HG03196 (cell line): ENCODE results near the gene RSPH9.
"Not testable (repeated sequence)": the region's sequence is repeated elsewhere in the genome, so short reads cannot be mapped to it uniquely, and the experiment has no call there.

Experiments used
- ATAC-seq: cut with Tn5 transposase; IDR thresholded peaks from one replicate; pipeline ENCODE4 v1.9.1; 2021; ENCODE audit not compliant: unreplicated experiment

Gene RSPH9

DNA sequence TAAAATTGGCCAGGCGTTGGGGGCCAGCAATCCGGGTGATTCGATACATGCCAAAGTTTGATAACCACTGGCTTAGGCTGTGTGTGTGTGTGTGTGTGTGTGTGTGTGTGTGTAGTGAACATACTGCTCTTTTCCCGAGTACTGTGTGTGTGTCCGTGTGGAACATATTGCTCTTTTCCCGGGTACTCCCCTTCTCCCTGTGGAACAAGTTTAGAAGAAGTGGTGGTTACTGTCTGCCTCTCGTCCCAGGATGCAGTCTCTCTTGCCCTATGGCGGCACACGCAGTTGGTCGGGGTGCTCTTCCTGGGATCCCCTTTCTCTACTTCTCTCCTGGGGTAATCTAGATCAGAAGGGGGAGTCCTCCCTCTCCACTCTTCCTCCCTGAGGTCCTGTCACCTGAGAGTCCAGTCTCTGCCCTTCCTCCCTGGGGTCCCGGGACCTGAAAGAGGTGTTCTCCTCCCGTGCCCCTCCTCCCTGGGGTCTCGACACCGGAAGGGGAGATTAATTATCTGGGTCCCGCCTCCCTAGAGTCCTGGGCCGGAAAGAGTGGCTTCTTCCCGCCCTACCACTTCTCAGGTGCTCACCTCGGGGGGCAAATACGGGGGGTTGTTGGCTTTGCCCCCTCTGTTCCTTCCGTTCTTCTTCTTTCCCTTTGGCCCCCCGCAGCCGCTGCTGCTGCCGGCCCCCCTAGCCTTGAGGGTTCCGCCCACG is 16.3 kb upstream of the RSPH9 start:
- ATAC-seq = no peak

DNA sequence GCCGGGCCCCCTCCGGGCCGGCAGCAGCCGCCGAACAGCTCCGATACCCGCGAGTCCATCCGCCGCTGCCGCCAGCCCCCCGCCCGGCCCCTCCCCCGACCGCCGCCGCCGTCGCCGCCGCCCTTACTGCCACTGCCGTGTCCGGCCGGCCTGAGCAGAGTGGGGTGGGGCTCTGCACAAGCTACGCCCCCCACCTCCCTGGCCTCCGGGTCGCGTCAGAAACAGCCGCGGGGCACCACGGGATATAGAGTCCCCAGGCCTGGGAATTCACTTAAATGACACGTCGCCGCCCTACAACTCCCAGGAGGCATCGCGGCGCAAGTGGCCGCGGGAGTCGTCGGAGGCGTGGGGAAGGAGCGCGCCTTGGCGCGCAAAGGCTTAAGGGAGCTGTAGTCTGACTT is 15.7 kb upstream of the RSPH9 start, which contains the start of gene GTPBP2:
Gene GTPBP2, minus strand, starts transcription at position 161 of the 401 bp plus-strand sequence. Its CDS starts 102 bp downstream, at position 59.
- ATAC-seq = peak; percentile 82

DNA sequence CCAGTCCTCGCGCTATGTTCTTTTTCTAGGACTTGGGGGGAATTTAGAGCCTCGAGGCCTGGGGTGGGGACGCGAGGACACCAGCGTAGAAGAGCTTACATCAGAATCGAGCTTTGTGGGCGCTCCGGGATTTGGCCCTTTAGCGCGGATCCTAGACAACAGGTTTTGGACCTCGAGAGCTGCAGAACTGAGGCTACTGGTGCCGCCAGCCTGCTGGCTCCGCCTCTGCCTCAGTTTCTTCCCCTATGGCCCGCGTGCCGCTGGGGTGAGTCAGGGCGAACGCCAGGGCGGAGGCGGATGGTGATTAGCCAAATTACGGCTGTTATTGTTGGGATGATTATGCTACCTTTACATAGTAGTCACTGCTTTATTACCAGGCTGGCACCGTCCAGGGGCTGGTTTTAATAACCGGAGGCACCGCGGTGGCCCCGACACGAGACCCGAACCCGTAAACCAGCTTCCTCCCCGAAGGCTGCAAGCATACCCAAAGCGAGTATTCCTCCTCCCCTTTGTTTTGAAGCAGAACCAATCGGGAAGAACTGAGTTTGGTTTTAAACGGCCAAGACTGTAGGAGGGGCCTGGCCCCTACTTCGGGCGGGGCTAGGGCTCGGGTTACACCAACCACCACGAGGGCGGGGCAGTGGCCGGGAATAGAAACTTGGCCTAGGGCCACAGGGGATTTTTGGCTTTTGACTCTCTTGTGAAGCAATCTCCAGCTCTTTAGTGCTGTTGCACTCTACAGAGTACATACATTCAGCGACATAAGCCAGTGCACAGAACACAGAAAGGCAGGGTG is 15.1 kb upstream of the RSPH9 start:
- peak; percentile 74 for ATAC-seq

DNA sequence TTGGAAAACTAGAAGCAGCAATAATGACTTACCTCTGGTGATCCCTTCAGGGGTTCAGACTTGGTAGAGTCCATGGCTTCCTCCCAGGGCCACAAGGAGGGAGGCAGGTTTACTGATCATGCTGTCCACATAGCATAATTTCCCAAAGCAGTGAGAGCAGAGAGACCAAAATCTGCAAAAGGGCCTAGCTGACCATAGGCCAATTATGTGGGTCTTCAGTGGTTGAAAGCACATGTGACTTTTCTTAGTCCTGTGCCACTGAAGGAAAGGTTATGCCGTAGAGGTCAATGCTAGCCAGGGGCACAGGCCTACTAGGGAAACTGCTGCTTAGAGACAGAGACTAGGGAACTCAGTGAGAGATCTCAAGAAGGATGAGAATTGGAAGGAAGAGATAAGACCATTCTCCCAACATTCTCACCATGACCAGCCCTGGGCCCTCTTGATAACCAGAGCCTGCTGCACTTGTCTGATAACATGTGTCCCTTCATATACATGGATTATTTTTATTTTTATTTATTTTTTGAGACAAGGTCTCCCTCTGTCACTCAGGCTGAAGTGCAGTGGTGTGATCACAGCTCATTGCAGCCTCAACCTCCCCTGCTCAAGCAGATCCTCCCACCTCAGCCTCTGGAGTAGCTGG is 13.7 kb upstream of the RSPH9 start:
- no peak for ATAC-seq

DNA sequence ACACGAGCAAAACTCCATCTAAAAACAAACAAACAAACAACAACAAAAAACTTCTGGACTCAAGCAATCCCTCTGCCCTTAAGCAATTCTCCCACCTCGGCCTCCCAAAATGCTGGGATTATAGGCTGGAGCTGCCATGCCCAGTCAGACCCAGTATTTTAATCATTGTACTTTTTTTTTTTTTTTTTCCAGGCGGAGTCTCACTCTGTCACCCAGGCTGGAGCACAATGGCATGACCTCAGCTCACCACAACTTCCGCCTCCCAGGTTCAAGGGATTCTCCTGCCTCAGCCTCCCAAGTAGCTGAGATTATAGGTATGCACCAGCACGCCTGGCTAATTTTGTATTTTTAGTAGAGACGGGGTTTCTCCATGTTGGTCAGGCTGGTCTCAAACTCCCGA is 11.8 kb upstream of the RSPH9 start:
- not testable (repeated sequence) for ATAC-seq

DNA sequence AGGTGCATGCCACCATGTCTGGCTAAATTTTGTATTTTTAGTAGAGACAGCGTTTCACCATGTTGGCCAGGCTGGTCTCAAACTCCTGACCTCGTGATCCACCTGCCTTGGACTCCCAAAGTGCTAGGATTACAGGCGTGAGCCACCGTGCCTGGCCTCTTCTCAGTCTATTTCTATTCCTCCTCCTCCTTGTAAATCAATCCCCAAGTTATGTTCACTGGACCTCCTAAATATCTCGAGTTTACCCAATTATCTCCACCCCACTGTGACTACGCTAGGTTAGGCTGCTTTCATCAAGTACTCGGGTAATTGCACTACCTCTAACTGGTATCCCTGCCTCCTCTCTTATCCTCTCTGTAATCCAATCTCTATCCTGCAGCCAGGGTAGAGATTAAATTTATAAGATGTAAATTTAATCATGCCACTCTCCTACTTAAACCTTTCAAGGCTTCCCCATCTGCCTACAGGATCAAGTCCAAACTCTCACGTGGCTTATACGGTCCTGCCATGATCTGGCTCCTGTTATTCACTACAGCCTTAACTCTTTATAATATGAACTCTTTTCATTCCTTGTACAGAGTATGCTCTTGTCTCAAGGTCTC is 10.0 kb upstream of the RSPH9 start:
- no peak for ATAC-seq

DNA sequence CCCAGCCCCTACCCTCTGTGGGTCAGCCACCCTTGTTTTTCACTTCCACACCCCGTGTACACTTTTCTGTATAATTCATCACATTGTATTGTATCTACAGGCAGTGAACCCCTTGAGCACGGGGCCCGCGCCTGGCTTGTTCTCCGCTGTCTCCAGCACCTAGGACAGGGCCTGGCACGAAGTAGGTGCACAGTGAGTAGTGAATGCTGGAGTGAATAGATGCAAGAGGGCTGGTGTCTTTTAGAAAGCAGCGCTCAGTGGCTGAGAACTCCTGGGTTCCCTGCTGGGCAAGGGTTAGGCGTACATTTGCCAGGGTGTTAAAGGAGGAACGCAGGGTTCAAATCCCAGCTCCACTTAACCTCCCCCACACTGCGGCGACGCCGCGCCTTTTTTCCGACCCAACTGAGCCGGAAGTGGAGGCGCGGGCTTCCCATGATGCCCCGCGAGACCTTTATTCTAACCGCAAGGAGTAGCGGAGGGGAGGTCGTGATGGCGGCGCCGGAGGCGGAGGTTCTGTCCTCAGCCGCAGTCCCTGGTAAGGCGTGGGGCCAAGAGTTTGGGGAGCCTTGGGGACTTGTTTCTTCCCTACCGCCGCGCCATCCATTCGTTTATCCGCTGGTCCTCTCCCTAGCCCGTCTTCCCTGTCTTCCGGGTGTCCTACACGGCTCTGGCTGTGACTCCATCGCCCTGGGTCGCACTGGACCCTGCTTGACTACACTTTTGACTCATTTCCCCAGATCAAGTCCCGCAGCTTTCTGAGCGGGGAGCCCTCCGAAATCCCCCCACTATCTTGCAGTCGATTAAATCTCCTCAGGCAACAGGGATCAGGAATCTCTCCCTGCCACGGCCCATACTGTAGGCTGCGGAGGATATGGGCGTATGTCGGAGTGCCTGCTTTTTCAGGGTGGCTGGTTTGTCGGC is 9.2 kb upstream of the RSPH9 start, which contains the start of gene MAD2L1BP:
Gene MAD2L1BP, plus strand, starts transcription at position 454 of the 921 bp plus-strand sequence. Its CDS starts 36 bp downstream, at position 490.
- peak; percentile 67 for ATAC-seq

DNA sequence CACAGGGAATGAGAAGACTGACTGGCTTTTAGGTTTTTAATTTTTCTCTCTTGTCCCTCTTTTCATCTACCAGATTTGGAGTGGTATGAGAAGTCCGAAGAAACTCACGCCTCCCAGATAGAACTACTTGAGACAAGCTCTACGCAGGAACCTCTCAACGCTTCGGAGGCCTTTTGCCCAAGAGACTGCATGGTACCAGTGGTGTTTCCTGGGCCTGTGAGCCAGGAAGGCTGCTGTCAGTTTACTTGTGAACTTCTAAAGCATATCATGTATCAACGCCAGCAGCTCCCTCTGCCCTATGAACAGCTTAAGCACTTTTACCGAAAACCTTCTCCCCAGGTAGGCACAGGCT is 8.6 kb upstream of the RSPH9 start:
- no peak for ATAC-seq

DNA sequence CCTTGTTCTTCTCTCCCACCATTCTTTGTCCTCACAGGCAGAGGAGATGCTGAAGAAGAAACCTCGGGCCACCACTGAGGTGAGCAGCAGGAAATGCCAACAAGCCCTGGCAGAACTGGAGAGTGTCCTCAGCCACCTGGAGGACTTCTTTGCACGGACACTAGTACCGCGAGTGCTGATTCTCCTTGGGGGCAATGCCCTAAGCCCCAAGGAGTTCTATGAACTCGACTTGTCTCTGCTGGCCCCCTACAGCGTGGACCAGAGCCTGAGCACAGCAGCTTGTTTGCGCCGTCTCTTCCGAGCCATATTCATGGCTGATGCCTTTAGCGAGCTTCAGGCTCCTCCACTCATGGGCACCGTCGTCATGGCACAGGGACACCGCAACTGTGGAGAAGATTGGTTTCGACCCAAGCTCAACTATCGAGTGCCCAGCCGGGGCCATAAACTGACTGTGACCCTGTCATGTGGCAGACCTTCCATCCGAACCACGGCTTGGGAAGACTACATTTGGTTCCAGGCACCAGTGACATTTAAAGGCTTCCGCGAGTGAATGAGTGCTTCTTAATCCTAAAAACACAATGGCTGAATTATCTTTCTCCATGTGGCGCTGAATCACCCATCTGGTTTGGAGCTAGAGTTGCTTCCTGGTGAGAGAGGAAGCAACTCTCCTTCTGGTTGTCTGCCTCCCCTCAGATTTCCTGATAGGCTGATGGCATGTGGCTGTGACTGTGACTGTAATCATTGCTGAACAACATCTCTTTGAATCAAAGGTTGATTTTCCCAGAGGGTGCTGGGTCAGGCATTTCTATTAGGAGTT is 4.6 kb upstream of the RSPH9 start:
- ATAC-seq = no peak

DNA sequence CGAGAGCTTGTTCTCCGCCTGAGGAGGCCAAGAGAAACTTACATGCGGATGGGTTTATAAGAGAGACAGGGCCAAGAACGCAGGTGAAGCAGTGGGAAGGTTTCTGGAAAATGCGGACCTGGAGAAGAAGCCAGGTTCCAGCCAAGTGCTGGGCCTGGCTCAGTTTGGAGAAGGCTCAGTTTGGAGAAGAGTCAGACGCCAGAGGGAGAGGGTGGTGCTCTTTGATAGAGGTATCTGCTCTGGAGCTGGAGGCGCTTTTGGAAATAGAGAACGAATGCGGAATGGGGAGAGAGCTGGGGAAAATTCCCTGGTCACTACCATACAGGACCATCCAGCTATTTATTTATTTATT is 753 bp downstream of the RSPH9 start:
- ATAC-seq = peak; percentile 17

DNA sequence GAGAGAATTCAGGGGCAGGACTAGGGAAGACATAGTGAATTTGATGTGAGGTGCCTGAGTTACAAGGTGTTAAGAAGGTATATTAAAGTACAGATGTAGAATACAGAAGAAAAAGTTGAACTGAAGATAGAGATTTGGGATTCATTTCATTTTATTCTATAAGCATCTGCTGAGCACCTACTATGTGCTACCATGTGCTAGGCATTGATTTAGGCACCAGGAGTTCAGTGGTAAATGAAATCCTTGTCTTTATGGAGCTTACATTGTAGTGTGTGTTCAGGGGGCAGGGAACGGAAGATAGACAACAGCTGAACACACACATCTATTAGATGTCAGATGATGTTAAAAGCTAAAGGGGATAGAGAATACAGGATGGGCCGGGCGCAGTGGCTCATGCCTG is 2.8 kb downstream of the RSPH9 start:
- ATAC-seq = no peak

DNA sequence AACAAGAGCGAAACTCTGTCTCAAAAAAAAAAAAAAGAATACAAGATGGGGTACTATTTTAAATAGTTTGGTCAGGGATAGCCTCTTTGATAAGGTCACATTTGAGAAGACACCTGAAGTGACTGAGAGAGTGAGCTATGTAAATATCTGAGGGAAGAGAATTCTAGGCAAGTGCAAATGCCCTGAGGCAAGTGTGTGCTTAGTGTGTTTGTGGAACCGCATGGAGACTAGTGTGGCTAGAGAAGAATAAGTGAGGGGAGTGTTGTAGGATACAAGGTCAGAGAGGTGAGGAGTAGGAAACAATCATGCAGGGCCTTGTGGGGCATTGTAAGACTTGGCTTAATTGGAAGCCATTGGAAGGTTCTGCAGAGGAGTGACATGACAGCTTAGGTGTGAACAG is 3.4 kb downstream of the RSPH9 start:
- ATAC-seq = no peak

DNA sequence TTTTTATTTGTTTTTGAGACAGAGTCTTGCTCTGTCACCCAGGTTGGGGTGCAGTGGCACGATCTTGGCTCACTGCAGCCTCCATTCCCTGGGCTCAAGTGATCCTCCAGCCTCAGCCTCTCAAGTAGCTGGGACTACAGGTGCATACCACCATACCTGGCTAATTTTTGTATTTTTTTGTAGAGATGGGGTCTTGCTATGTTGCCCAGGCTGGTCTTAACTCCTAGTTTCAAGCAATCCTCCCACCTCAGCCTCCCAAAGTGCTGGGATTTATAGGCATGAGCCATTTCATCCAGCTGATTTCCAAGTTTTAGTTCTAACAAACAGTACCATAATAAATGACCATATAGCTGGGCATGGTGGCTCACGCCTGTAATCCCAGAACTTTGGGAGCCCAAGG is 8.0 kb downstream of the RSPH9 start:
- ATAC-seq = not testable (repeated sequence)

DNA sequence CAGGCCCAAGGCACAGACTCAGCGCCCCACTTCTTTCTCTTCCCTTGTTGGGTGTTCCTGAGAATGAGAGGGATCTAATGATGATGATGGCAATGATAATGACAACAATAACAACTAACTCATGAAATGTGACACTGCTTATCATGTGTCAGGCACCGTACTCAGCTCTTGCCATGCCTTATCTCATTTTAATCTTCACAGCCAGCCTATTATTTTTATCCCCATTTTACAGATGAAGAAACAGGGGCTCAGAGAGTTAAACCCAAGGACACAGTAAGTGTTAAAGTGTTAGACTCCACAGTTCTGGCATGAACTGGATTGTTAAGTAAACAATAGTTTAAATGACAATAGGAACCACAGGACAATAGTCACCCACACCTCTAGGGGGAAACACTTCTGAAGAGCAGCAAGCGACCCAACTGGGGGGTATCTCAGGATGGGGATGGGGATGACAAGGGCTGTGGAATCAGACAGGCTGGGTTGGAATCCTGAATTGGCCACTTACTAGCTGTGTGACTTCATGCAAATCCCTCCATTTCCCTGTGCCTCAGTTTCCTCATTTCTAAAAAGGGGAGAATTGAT is 12.5 kb downstream of the RSPH9 start:
- ATAC-seq = no peak

DNA sequence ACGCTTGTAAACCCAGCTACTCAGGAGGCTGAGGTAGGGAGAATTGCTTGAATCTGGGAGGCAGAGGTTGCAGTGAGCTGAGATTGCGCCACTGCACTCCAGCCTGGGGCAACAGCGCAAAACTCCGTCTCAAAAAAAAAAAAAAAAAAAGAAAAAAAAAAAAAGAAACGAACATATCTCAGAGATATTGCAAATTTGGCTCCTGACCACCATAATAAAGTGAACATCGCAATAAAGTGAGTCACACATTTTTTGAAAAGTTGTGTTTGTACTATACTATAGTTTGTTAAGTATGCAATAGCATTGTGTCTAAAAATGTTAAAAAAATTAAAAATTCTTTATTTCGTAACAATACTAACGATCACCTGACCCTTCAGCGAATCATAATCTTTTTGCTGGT is 13.3 kb downstream of the RSPH9 start:
- no peak for ATAC-seq

DNA sequence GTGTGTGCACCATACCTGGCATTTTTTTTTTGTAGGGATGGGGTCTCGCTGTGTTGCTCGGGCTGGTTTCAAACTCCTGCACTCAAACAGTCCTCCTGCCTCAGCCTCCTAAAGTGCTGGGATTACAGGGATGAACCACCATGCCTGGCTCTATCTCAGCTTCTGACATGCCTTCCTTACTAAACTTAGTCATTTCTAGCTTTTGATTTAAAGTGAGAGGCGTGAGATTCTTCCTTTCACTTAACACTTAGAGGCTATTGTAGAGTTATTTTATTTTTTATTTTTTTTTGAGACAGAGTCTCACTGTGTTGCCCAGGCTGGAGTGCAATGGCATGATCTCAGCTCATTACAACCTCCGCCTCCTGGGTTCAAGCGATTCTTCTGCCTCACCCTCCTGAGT is 18.1 kb downstream of the RSPH9 start:
- not testable (repeated sequence) for ATAC-seq

DNA sequence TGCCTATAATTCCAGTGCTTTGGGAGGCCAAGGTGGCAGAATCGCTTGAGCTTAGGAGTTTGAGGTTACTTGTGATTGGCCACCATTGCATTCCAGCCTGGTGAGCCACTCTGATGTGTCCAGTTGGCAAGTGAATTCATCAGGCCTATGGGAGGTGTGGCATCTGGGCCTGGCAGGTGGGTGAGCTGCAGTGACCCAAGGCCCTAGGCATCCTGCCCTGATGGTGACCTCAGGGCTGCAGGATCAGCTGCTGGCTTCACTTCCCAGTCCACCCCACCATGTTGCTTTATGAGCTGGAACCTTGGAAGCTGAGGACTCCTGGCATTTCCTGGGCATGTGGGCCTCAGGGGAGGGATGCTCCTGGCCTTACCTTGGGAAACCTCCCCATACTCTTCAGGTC is 20.5 kb downstream of the RSPH9 start:
- ATAC-seq = no peak

DNA sequence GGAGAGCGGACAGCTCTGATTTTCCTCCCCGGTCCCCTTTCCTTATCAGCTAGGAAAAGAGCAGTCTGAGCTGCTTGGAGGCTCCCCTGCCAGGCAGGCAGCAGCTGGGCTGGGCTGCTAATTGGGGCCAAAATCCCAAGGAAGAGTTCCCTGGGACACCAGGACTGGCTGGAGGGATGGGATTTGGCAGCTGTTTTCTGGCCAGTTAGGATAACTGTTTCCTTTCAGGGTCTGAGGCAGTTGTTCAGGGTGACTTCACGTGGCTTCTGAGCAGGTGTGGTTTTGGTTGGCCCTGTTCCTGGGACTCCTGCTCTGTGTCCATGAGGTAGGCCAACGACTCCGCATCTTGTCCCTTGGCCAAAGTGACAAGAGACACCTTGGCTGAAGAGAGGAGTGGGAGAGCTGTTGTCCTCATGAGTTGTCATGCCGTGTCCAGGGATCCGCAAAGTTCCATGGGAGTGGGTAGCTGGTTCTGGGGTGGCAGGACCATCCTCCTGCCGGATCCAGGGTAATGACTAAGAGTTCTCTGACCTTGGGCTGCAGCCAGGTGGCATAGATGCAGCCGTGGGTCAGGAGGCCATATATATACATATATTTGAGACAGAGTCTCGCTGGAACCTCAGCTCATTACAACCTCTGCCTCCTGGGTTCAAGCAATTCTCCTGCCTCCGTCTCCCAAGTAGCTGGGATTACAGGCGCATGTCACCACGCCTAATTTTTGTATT is 21.5 kb downstream of the RSPH9 start:
- no peak for ATAC-seq
